ENCODE data around the gene ABHD8.
A peak's percentile ranks its signal among the peaks of the same experiment; 100 is the strongest.
"Not testable (repeated sequence)": the region's sequence is repeated elsewhere in the genome, so short reads cannot be mapped to it uniquely, and the experiment has no call there.

Gene ABHD8

DNA sequence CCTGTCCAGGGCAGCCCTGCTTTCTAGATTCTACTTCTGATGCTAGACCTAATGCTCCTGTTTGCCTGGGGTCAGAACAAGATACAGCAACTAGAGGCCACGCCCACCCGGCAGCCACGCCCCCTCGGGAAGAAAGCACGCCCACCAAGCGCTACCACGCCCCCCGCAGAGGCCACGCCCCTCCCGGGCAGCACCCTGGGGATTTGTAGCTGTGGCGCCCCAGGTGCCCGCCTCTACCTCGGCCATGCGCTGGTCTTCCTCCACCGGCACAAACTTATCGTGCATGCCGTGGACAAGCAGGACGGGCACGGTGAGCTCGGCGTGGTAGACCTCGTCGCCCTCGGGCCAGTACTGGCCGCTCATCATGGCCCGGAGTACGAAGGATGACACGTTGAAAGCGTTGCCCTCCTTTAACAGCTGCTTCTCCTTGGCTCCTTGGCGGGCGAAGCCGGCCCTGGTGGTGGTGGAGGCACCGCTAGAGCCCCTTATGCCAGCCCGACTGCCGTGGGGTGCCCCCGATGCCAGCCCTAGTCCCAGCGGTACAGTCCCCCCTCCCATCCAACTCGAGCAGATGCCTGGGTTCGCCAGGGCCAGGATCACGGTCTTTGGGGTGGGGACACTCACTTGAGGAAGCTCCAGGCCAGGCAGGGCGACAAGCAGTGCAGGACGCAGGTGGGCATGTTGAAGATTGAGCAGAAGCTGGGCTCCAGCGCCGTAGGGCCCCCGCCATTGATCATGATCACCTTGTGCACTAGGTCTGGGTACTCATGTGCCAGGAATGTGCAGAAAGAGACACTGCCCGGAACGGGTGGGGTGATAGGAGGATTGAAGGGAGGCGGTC is 9.0 kb downstream of the ABHD8 start:
- DNase-seq = peak; percentile 89

DNA sequence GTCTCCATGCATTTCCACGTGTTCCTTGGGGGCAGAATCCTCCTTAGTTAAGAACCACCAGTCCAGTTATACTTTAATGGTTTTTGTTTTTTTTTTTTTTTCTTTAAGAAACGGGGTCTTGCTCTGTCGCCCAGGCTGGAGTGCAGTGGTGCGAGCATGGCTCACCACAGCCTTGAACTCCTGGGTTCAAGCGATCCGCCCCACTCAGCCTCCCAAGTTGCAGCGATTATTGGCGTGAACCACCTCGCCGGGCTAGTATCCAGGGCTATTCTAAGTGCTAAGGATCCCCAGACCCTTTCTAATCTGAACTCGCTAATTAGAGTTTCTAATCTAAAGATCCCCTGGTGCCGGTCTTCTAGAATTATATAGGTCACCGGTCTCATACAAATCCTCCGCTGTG is 9.6 kb downstream of the ABHD8 start:
- no peak for DNase-seq

DNA sequence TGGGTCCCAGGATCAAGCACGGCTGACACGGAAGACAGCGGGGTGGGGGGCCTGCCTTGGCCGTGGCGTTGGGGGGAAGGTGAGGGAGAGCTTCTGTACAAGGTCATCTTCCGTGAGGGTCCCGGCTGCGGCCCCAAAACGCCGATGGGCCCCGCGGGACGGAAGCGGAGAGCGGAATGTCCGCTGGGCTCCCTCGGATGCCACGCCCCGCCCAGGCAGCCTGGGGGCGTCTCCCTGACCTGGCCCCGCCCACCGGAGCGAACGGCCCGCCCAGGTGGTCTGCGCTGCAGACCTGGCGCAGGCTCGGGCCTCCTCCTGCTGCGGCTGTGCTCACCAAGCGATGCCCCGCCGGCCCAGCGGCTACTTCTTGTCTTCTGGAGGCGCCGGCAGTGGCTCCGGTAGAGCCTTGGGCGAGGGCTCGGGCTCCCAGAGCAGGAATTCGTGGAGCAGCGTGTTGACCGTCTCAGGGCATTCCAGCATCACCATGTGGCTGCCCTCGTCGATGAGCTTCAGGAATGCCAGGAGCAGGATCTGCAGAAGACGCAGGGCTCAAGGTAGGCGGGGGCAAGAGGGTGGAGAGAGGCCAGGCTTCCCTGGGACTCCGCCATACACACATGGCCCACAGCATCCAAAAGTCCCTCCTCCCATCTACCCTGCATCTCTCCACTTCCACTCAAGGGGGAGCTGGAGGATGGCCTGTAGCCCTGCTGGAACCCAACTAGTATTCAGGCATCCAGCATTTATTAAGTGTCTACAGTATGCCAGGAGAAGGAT is 10.7 kb downstream of the ABHD8 start:
- DNase-seq = peak; percentile 93

- DNase-seq = peak; percentile 82
Measured at GRCh38 chr19:17289489-17289888, 13.7 kb downstream of the ABHD8 start.

GRCh38 chr19:17286752-17287151 is 16.5 kb downstream of the ABHD8 start:
- DNase-seq = no peak

DNA sequence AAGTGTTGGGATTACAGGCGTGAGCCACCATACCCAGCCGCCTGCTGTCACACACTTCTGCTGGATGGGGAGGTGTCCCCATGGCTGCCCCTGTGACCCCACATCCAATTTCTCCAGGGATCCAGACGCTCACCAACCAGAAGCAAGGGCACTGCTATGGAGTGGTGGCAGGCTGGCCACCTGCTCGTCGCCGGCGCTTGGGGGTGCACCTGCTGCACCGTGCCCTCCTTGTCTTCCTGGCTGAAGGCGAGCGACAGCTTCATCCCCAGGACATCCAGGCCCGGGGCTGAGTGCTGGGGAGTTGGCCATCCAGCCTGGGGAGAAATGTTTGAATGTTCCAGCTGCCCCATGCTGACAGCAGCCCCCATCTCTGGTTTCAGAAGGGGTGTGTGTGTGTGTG is 17.0 kb downstream of the ABHD8 start:
- DNase-seq = no peak

- no peak for DNase-seq
Measured at GRCh38 chr19:17285415-17286135, 17.6 kb downstream of the ABHD8 start.

- no peak for DNase-seq
Measured at GRCh38 chr19:17283504-17283996, 19.7 kb downstream of the ABHD8 start.

DNA sequence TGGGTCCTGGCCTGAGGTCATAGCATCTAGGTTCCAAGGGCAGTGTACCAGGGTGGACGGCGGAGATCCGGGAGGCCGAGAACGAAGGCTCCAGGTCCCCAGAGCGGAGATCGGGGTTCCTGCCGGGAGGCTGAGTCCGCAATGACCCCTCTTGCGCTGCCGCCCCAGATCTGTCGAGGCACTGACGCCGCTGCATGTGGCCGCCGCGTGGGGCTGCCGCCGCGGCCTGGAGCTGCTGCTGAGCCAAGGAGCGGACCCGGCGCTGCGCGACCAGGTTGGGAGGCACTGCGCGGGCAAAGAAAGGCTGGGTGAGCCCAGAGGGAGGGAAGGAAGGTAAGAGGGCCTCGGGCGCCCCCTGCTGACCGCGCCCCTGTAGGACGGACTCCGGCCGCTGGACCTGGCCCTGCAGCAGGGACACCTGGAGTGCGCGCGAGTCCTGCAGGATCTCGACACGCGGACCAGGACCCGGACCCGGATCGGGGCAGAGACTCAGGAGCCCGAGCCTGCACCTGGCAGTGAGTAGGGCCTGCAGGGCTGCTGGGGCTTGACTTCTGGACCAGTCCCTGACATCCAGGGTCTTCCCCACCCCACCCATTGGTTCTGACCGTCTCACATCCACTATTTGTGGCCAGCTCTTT is 20.6 kb downstream of the ABHD8 start:
- peak; percentile 93 for DNase-seq

DNA sequence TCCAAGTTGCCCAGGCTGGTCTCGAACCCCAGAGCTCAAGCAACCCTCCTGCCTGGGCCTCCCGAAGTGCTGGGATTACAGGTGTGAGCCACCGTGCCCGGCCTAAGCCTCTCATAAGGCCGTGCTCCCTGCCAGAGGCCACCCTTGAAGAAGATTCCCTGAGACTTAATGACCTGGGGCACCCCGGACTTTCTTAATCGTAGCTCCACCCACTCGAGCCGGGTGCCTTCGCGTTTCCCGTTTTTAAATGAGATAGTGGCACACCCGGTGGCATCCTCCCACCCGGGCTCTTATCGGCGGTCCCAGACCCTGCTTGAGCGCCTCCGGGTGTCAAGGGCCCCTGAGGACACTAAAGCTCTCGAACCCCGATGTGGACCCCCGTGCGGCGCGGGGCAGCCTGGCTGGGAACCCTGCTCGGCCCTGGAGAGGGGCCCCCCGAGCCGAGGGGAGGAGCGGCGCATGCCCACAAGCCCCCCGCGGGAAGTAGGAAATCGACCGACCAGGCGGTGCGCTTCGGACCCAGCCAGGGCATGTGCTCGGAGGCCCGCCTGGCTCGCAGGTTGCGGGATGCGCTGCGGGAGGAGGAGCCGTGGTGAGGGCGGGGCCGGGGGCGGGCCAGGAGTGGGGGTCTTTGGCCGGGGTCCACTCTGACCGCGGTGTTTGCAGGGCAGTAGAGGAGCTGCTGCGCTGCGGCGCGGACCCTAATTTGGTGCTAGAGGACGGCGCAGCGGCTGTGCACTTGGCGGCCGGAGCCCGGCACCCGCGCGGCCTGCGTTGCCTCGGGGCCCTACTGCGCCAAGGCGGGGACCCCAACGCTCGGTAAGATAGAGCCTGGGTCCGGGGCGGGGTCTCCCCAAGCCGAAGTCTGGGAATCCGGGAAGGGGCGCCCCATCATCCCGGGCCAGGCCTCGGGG is 21.6 kb downstream of the ABHD8 start, which contains the start of gene ANKLE1:
Gene ANKLE1 (plus strand): TSS at position 511 of the 914 bp plus-strand sequence. CDS start 20 bp downstream, at position 531.
- peak; percentile 84 for DNase-seq

DNA sequence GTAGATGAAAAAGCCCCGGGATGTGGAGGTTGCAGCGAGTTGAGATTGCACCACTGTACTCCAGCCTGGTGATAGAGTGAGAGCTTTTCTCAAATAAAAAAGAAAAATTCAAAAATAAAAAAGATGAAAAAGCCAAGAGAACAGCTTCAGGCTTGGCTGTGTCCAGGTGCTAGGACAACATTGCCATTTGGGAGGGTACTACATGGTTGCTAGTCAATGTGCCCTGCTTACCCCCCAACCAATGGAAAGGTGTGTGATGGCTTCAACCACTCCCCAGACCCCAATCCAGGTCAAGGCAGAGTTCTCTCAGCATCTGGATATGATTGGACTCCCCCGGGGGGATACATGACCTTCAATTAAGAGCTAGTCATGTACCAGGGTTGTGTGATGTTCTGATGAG is 23.8 kb downstream of the ABHD8 start:
- no peak for DNase-seq

DNA sequence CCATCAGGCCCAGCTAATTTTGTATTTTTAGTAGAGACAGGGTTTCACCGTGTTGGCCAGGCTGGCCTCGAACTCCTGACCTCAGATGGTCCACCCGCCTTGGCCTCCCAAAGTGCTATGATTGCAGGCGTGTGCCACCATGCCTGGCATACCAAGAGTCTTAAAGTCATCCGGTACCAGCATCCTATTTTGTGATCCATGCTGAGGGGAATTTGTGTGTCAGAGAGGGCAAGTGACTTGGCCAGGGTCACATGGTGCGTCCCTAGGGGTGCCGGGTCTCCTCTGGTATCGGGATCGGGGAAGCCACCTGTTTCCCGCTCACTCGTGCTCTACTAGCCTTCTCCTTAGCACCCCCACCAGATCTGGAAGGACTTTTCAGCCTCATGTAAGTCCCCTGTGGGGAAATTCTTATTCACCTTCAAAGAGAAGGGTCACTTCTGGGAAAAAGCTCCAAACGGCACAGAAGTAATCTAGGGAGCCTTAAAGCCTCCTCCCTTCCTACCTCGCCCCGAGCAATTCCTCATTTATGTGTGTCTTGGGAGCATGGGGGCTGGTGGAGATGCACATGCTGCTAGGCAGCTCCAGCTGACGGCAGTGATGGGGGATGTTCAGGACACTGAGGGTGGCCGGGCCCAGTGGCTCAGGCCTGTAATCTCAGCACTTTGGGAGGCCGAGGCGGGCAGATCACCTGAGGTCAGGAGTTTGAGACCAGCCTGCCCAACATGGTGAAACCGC is 27.6 kb downstream of the ABHD8 start:
- no peak for DNase-seq

DNA sequence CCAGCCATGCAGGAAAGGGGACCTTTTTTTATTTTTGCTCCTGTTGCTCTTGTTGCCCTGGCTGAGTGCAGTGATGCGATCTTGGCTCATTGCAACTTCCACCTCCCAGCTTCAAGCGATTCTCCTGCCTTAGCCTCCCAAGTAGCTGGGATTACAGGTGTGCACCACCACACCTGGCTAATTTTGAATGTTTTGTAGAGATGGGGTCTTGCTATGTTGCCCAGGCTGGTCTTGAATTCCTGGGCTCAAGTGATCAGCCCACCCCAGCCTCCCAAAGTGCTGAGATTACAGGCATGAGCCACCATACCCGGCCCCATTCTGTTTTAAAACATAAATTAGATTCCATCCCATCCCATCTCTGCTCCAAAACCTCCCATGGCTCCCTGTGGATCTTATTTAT is 28.3 kb downstream of the ABHD8 start:
- not testable (repeated sequence) for DNase-seq

- no peak for DNase-seq
Measured at GRCh38 chr19:17268754-17269153, 34.5 kb downstream of the ABHD8 start.

- DNase-seq = peak; percentile 92
Measured at GRCh38 chr19:17266975-17267788, 36.0 kb downstream of the ABHD8 start, which contains the start of gene BABAM1. BABAM1 (plus strand) TSS chr19:17267443; CDS start chr19:17268807, 1,364 bp downstream.

GRCh38 chr19:17266589-17266974 is 36.6 kb downstream of the ABHD8 start:
- no peak for DNase-seq

- no peak for DNase-seq
Measured at GRCh38 chr19:17266026-17266425, 37.2 kb downstream of the ABHD8 start.

DNA sequence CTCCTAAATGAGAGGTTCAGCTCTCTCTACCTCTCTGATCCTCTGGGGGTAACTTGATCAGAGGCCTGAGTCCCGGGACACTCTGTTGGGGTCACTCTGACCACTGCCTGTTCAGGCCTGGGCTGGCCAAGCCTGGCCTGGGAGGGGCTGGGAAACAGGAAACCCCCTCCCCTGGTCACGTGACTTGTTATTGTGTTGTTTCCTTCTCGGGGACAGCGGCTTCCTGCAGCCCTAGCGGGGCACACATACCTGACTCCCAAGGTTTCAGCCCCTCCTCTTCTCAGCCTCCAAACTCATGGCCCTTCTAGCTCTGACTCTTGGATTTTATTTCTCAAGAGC is 38.6 kb downstream of the ABHD8 start, which contains the start of gene USHBP1:
Gene USHBP1 (minus strand): TSS at position 105 of the 339 bp plus-strand sequence. CDS start 446 bp downstream, outside the sequence.
- no peak for DNase-seq

Measured in activated CD8-positive, alpha-beta memory T cell treated with anti-CD3 and anti-CD28 coated beads, Interleukin-2, amount 50 U/mL, for 48 hours (primary cell).